Activated CD8-positive, alpha-beta memory T cell treated with anti-CD3 and anti-CD28 coated beads for 48 hours (primary cell): ENCODE measurements around the gene SRRM1.
"Not testable (repeated sequence)": the region's sequence is repeated elsewhere in the genome, so short reads cannot be mapped to it uniquely, and the experiment has no call there.

Experiments
- DNase-seq, 3 experiments: peaks; one replicate each; pipeline ENCODE4 v3.0.0-alpha.2; 2020; ENCODE audit warnings: low read depth in 2 of 3, low spot score in 2 of 3

The SRRM1 gene

GRCh38 chr1:24692351-24692980 lies 49.4 kb downstream of the SRRM1 start:
- DNase-seq: no peak

DNA sequence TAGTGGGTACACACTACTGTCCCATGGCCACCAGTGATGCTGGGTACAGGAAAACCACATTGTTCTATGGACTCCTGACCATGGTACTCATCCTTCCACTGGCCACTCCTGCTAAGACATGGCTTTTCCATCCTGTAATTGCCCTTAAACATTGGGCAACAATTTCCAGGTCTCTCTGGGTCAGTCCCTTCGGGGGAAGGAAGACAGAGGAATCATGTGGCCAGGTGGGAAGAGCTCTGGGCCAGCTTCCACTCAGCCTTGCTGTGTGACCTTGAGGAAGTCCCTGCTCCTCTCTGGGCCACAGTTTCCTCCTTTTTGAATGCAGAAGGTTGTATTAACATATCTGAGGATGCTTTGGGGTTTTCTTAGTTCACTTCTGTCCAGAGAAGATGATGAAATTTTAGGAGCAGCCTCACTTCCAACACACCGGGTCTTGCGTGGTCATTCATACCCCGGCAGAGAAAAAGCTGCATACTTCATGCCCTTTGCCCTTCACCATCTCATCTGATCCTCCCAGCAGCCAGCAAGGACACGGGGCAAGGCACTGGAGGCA lies 50.8 kb downstream of the SRRM1 start:
- no peak for DNase-seq

GRCh38 chr1:24694380-24694843 lies 51.3 kb downstream of the SRRM1 start:
- no peak for DNase-seq

DNA sequence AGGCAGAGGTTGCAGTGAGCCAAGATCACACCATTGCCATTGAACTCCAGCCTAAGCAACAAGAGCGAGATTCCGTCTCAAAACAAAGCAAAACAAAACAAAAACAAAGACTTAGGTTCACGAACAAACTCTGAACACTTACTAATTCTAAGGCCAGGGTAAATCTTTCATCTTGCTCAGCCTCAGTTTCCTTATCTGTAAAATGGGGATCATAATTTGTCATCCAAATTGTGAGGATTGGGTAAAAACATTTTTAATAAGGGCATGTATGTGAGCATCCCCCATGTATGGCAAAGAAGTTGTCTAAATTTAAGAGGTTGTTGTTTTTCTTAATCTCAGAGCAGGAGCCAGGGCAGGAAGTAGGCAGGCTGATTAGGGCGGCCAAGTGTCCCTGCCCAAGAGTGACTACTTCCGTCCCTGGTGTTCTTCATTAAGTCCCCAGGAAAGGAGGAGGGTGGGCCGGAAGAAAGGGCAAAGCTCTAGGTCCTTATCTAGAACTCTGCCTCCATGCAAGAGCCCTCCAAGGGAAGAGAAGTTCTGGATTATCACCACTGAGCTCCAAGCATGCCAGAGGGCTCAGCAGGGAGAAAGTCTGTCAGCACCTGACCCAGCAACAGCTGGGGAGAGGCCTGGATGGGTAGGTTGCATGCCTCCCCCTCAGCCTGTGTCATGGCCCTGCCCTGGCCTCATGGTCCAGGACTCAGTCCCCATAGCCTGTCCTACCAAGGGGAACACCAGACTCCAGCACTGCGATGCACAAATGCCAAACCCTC lies 52.3 kb downstream of the SRRM1 start:
- no peak for DNase-seq

- DNase-seq: no peak
These were observed 53.1 kb downstream of the SRRM1 start for GRCh38 chr1:24696041-24696755.

GRCh38 chr1:24696756-24697330 lies 53.7 kb downstream of the SRRM1 start:
- no peak for DNase-seq

DNA sequence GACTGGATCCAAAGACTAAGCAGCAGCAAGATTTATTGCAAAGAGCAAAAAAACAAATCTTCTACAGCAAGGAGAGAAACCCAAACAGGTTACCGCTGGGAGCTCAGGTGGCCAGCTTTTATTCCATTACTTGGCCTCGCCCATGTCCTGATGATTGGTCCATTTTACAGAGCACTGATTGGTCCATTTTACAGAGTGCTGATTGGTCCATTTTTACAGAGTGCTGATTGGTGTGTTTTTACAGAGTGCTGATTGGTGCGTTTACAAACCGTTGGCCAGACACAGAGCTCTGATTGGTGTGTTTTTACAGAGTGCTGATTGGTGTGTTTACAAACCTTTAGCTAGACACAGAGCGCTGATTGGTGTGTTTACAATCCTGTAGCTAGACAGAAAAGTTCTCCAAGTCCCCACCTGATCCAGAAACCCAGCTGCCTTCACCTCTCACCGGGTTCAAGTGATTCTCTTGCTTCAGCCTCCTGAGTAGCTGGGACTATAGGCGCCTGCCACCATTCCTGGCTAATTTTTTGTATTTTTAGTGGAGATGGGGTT lies 54.4 kb downstream of the SRRM1 start:
- not testable (repeated sequence) for DNase-seq

- DNase-seq: not testable (repeated sequence)
These were observed 55.2 kb downstream of the SRRM1 start for GRCh38 chr1:24698326-24698725.

- no peak for DNase-seq
These were observed 56.5 kb downstream of the SRRM1 start for GRCh38 chr1:24699628-24700027.

DNA sequence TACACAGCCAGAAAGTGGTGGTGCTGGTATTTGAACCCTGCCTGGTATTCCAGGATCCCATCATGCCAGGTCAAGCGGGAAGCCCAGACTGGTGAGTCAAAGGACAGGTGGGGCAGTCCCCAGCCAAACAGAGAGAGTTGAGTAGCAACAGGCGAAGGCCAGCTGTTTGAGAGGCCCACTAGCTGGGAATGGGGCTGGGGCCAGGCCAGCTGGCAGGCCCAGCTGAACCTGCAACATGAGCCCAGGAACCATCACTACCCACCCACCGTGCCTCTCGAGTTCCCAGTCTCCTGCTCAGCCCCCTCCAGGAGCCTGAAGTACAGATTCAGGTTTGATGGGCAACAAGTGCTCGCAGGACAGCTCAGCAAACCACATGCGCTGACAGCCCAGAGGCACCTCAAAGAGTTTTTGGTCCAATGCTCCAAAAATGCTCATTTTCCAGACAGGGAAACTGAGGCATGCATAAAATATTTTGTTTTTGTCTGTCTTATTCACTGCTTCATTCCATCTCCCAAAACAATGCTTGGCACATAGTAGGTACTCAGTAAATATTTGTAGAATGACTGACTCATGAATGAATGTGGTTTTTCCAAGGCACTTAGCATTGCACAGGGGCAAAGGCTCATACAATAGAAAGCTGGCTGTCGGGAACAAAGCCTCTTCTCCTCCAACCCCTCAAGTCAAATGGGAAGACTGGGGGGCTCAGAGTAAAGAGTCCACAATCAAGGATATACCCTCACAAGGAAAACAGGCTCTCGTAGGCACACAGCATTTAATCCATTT lies 59.6 kb downstream of the SRRM1 start:
- no peak for DNase-seq

DNA sequence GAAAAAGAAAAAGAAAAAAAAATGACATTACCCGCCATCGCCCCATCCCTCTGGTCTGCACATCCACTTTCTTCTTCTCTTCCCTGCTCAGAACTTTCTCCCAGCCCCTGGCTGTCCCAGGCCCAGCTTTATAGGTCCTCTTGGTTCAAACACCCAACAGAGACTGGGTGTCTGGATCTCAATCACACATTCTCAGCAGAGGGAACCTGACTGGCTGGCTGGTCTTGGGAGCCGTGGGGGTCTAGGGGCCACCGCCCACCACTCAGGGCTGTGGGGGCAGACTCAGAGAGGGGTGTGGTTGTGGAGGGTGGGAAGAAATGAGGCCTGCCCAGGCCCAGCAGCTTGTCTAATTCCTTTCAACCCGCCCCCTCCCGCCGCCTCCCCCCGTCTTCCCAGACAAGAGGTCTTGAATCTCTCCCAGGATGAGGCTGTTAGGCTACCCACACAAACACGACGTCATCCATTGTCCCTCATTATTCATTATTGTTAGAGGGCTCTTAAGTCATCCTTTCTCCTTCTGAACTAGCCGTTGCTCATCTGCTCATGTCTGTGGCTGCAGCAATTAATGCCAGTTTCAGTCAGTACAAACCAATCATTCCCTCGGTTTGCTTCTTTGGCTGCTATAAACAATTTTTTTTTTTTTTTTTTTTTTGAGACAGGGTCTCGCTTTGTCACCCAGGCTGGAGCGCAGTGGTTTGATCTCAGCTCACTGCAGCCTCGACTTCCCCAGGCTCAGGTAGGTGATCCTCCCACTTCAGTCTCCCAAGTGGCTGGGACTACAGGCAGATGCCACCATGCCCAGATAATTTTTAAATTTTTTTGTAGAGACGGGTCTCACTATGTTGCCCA lies 61.5 kb downstream of the SRRM1 start:
- no peak for DNase-seq

DNA sequence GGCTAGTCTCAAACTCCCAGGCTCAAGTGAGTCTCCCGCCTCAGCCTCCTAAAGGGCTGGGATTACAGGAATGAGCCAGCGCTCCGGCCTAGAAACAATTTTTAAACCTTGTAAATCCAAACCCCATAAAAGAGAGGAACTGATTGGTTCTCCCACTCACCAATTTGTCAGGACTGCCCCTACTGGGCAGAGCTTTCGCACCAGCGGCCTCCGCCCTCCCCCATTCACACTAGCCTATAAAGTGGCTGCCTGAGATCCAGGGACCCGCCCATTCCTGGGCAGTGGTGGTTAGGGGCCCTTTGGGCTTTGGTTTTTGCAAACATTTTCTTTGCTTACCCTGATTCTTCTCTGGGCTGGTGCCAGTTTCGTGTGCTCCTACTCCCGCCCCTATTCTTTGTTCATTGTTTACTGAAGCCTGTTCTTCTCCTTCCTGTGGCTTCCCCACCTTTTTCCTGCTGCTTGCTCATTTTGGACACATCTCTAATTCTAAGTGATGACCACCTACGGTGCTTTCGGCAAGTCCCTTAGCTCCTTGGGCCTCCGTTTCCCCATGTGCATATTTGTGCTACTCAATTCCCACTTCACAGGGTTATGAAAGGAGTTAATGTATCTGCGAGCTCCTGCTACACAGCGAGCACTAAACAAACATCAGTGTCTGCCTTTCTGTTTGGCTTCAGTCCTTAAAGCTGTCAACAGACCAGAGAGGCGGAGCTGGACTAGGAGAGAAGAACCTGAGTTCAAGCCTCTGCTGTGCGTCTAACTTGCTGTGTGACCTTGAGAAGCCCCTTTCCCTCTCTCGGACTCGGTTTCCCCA lies 62.4 kb downstream of the SRRM1 start:
- DNase-seq: no peak

- DNase-seq: not testable (repeated sequence)
These were observed 62.9 kb downstream of the SRRM1 start for GRCh38 chr1:24706074-24706389.

GRCh38 chr1:24707687-24708086 lies 64.6 kb downstream of the SRRM1 start:
- no peak for DNase-seq

GRCh38 chr1:24708938-24709337 lies 65.8 kb downstream of the SRRM1 start:
- DNase-seq: no peak

DNA sequence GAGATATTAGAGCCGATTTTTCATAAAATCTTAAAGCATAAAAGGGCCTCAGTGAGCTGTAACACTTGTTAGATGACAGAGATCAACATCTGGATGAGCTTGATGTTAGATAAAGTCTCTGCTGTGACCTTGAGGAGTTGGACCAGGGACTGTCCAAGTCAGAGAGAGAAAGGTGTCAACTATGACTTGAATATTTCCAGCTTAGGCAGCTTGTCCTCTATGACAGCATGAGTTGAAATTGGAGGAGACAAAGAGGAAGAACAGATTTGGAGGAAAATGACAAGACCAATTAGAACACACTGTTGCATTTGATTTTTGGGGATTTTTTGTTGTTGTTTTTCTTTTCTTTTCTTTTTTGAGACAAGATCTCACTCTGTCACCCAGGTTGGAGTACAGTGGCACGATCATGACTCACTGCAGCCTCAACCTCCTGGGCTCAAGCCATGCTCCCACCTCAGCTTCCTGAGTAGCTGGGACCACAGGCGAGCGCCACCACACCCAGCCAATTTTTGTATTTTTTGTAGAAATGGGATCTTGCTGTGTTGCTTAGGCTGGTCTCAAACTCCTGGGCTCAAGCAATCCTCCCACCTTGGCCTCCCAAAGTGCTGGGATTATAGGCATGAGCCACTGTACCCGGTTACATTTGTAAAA lies 66.8 kb downstream of the SRRM1 start:
- DNase-seq: no peak

GRCh38 chr1:24711329-24711728 lies 68.2 kb downstream of the SRRM1 start:
- DNase-seq: no peak

DNA sequence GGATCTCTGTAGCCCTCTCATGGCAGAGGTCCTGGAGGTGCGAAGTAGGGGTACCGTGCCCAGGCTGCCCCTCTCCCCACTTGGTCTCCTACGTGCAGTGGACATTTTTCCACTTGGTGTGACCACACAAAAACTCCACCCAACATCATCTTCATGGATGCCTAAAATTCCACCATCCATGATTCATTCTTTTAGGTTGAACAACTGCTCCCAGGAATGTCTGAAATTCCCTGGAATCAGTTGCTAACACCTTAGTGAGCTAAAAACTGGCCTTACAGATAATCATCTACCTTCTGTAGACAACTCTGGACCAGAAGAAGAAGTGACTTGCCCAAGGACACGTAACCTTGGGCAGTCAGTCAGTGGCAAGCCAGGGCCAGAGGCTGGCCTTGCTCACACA lies 70.1 kb downstream of the SRRM1 start:
- no peak for DNase-seq
